HEK293 (cell line): ENCODE measurements around the gene DDX10.

Experiments
- CTCF ChIA-PET: fragments of 350-600 bp; formaldehyde crosslinking; extraction: SDS; loops from one replicate; lab custom pipeline; 2021; ENCODE audit warnings: antibody characterized with exemption; lab: Yijun Ruan, JAX
- POLR2A ChIA-PET: fragments of 300-600 bp; formaldehyde crosslinking; extraction: SDS; loops from one replicate; lab custom pipeline; 2020; ENCODE audit warnings: antibody characterized with exemption, inconsistent platforms; lab: Yijun Ruan, JAX
- H3K27ac ChIP-seq: fragments of 200-500 bp; sonication (Bioruptor generic); 2 replicates; pipeline ENCODE4 v1.5.1; 2014; ENCODE audit warnings: low read depth, low read length, control low read depth, inconsistent platforms; ENCODE audit errors: extremely low read depth
- H3K36me3 ChIP-seq, 2 experiments: fragments of 200-500 bp in 1 of 2; sonication (Bioruptor generic) in 1 of 2; 1 replicate in 1 of 2; 2 replicates in 1 of 2; pipeline ENCODE4 v1.5.1; 2014 to 2017; ENCODE audit warnings: inconsistent platforms in 2 of 2, low read length in 2 of 2; ENCODE audit not compliant: control insufficient read depth in 2 of 2, insufficient read depth in 1 of 2
- H3K4me1 ChIP-seq: fragments of 200-500 bp; sonication (Bioruptor generic); 2 replicates; pipeline ENCODE4 v1.5.1; 2014; ENCODE audit warnings: mild to moderate bottlenecking, low read length, inconsistent platforms; ENCODE audit not compliant: control insufficient read depth, insufficient read depth
- H3K4me3 ChIP-seq: 2 replicates; pipeline ENCODE4 v1.5.1; 2011; ENCODE audit warnings: low read depth, mild to moderate bottlenecking, control low read depth, low read length, moderate library complexity
- H3K9me3 ChIP-seq: fragments of 200-500 bp; sonication (Bioruptor generic); 2 replicates; pipeline ENCODE4 v1.5.1; 2014; ENCODE audit warnings: low read depth, low read length, inconsistent platforms; ENCODE audit not compliant: control insufficient read depth, insufficient read depth
- FEZF1 ChIP-seq: fragments of 450-650 bp; formaldehyde crosslinking; IDR thresholded peaks from 2 replicates; pipeline ENCODE4 v1.5.1; 2016; ENCODE audit warnings: missing biosample characterization, missing genetic modification characterization
- GFI1B ChIP-seq: fragments of 450-650 bp; formaldehyde crosslinking; IDR thresholded peaks from 2 replicates; pipeline ENCODE4 v1.5.1; 2016; ENCODE audit warnings: missing biosample characterization, missing genetic modification characterization
- MZF1 ChIP-seq: fragments of 450-650 bp; formaldehyde crosslinking; IDR thresholded peaks from 2 replicates; pipeline ENCODE4 v1.5.1; 2017; ENCODE audit warnings: missing biosample characterization, missing genetic modification characterization, borderline replicate concordance
- PRDM6 ChIP-seq: fragments of 450-650 bp; formaldehyde crosslinking; IDR thresholded peaks from 2 replicates; pipeline ENCODE4 v1.5.1; 2017; ENCODE audit warnings: missing biosample characterization, missing genetic modification characterization
- ZFP41 ChIP-seq: fragments of 450-650 bp; formaldehyde crosslinking; IDR thresholded peaks from 2 replicates; pipeline ENCODE4 v1.5.1; 2016; ENCODE audit warnings: missing biosample characterization, missing genetic modification characterization, borderline replicate concordance
- ZNF426 ChIP-seq: fragments of 450-650 bp; formaldehyde crosslinking; IDR thresholded peaks from 2 replicates; pipeline ENCODE4 v1.5.1; 2017; ENCODE audit warnings: missing biosample characterization, missing genetic modification characterization, mild to moderate bottlenecking, inconsistent platforms, moderate library complexity
- ZNF558 ChIP-seq: fragments of 450-650 bp; formaldehyde crosslinking; IDR thresholded peaks from 2 replicates; pipeline ENCODE4 v1.5.1; 2016; ENCODE audit warnings: missing biosample characterization, missing genetic modification characterization
- ZNF561 ChIP-seq: fragments of 450-650 bp; IDR thresholded peaks from 2 replicates; pipeline ENCODE4 v1.5.1; 2018; ENCODE audit warnings: missing biosample characterization, missing genetic modification characterization, borderline replicate concordance
- ZNF596 ChIP-seq: fragments of 450-650 bp; IDR thresholded peaks from 2 replicates; pipeline ENCODE4 v1.5.0; 2018; ENCODE audit warnings: missing biosample characterization, mild to moderate bottlenecking, missing genetic modification characterization, moderate library complexity
- ZNF843 ChIP-seq: fragments of 450-650 bp; formaldehyde crosslinking; IDR thresholded peaks from 2 replicates; pipeline ENCODE4 v1.5.1; 2016; ENCODE audit warnings: missing biosample characterization, missing genetic modification characterization
- TF ChIP-seq, protein P1 (sequence below): fragments of 450-650 bp; formaldehyde crosslinking; conservative IDR thresholded peaks from 2 replicates; pipeline ENCODE4 v1.5.1; 2016; ENCODE audit warnings: low read depth, missing biosample characterization, missing genetic modification characterization
- TF ChIP-seq, protein P2 (sequence below): IDR thresholded peaks from 2 replicates; pipeline ENCODE4 v1.6.1; 2011; ENCODE audit warnings: mild to moderate bottlenecking, low read depth, low read length, borderline replicate concordance
- TF ChIP-seq, protein P3 (sequence below): fragments of 450-650 bp; IDR thresholded peaks from 2 replicates; pipeline ENCODE4 v1.5.1; 2018; ENCODE audit warnings: missing biosample characterization, mild to moderate bottlenecking, missing genetic modification characterization
- TF ChIP-seq, protein P4 (sequence below): fragments of 450-650 bp; formaldehyde crosslinking; IDR thresholded peaks from 2 replicates; pipeline ENCODE4 v1.5.1; 2017; ENCODE audit warnings: missing biosample characterization, missing genetic modification characterization

Gene DDX10

DNA sequence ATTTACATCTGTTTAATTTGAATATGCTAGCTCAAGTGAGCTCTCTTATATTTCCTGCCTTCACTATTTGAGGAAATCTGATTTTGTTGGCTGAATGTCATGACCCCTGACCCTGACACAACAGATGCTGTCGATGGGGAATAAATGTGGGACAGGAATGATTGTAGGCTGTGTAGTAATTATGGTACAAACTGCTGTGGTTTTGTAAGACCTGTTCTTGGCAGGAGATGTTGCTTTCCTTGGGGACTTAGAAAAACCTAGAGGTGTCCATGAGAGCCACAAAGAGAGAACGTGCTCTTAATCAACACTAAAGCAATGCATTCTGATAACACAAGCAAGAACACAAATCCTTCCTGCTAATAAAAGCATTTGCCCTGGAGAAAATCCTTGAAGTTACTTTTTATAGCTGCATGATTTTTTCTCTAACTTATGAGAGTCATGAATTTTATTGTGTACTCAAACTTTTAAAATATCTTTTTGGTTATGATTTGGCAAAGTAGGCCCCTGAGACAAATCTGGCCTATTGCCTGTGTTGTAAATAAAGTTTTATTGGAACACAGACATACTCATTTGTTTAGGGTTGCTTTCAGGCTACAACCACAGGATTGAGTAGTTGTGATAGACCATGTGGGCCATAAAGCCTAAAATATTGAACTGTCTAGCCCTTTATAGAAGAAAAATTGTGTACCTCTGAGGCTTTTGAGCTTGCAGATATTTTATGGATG is 90.2 kb downstream of the DDX10 start:
- Histone ChIP-seq H3K4me3 (no peak overlapping the region), H3K4me1 (0 out of 2 replicates have a peak, but pooled peaks cover 2% of the 10 kb centered on the region), H3K9me3 (no peaks in the 10 kb centered on the region), H3K27ac (no peak overlapping the region), H3K36me3 (no peaks in the 10 kb centered on the region)
- ChIA-PET POLR2A (no interaction called here), CTCF (interaction anchor here (0.6 to 1.3 kb wide), 3 partner anchors 13 to 34 kb away, joined by 3 to 6 read pairs (median 5); no protein-coding TSS in a partner anchor)
- TF ChIP-seq MZF1 (tag by site-specific recombination) (peak; percentile 83; the same call in 1 of the 2 replicates), ZNF558 (no peak), FEZF1 (0 out of 2 replicates have a peak, but pooled peaks have one; percentile 12), PRDM6 (tag by site-specific recombination) (peak; percentile 91), ZNF426 (tag by site-specific recombination) (no peak), ZNF561 (0 out of 2 replicates have a peak, but pooled peaks have one; percentile 57), GFI1B (tag by site-specific recombination) (peak; percentile 13; the same call in 1 of the 2 replicates), ZNF843 (peak; percentile 15; the same call in 1 of the 2 replicates), ZNF596 (tag by site-specific recombination) (0 out of 2 replicates have a peak, but pooled peaks have one; percentile 2), ZFP41 (tag by site-specific recombination) (no peak)
- TF ChIP-seq, protein P1, sequence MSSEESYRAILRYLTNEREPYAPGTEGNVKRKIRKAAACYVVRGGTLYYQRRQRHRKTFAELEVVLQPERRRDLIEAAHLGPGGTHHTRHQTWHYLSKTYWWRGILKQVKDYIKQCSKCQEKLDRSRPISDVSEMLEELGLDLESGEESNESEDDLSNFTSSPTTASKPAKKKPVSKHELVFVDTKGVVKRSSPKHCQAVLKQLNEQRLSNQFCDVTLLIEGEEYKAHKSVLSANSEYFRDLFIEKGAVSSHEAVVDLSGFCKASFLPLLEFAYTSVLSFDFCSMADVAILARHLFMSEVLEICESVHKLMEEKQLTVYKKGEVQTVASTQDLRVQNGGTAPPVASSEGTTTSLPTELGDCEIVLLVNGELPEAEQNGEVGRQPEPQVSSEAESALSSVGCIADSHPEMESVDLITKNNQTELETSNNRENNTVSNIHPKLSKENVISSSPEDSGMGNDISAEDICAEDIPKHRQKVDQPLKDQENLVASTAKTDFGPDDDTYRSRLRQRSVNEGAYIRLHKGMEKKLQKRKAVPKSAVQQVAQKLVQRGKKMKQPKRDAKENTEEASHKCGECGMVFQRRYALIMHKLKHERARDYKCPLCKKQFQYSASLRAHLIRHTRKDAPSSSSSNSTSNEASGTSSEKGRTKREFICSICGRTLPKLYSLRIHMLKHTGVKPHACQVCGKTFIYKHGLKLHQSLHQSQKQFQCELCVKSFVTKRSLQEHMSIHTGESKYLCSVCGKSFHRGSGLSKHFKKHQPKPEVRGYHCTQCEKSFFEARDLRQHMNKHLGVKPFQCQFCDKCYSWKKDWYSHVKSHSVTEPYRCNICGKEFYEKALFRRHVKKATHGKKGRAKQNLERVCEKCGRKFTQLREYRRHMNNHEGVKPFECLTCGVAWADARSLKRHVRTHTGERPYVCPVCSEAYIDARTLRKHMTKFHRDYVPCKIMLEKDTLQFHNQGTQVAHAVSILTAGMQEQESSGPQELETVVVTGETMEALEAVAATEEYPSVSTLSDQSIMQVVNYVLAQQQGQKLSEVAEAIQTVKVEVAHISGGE (tag by site-specific recombination) = no peak
- TF ChIP-seq, protein P2, sequence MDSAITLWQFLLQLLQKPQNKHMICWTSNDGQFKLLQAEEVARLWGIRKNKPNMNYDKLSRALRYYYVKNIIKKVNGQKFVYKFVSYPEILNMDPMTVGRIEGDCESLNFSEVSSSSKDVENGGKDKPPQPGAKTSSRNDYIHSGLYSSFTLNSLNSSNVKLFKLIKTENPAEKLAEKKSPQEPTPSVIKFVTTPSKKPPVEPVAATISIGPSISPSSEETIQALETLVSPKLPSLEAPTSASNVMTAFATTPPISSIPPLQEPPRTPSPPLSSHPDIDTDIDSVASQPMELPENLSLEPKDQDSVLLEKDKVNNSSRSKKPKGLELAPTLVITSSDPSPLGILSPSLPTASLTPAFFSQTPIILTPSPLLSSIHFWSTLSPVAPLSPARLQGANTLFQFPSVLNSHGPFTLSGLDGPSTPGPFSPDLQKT = no peak
- TF ChIP-seq, protein P3, sequence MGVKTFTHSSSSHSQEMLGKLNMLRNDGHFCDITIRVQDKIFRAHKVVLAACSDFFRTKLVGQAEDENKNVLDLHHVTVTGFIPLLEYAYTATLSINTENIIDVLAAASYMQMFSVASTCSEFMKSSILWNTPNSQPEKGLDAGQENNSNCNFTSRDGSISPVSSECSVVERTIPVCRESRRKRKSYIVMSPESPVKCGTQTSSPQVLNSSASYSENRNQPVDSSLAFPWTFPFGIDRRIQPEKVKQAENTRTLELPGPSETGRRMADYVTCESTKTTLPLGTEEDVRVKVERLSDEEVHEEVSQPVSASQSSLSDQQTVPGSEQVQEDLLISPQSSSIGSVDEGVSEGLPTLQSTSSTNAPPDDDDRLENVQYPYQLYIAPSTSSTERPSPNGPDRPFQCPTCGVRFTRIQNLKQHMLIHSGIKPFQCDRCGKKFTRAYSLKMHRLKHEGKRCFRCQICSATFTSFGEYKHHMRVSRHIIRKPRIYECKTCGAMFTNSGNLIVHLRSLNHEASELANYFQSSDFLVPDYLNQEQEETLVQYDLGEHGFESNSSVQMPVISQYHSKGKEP (tag by site-specific recombination) = 0 out of 2 replicates have a peak, but pooled peaks have one; percentile 29
- TF ChIP-seq, protein P4, sequence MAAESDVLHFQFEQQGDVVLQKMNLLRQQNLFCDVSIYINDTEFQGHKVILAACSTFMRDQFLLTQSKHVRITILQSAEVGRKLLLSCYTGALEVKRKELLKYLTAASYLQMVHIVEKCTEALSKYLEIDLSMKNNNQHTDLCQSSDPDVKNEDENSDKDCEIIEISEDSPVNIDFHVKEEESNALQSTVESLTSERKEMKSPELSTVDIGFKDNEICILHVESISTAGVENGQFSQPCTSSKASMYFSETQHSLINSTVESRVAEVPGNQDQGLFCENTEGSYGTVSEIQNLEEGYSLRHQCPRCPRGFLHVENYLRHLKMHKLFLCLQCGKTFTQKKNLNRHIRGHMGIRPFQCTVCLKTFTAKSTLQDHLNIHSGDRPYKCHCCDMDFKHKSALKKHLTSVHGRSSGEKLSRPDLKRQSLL = 0 out of 2 replicates have a peak, but pooled peaks have one; percentile 10
- TF ChIP-seq, all 188 proteins: peak for 9
